MM.1S (cell line): ENCODE measurements around the gene XPC.
"Not testable (repeated sequence)": the region's sequence is repeated elsewhere in the genome, so short reads cannot be mapped to it uniquely, and the experiment has no call there.

Source experiments
- DNase-seq: peaks from one replicate; pipeline ENCODE4 v3.0.0-alpha.2; 2015
- H2AFZ ChIP-seq: fragments of 300-600 bp; sonication (generic); 2 replicates; pipeline ENCODE4 v1.6.0; 2016; ENCODE audit warnings: antibody characterized with exemption, low read length
- H3F3A ChIP-seq: fragments of 300-600 bp; sonication (generic); 2 replicates; pipeline ENCODE4 v1.6.1; 2016; ENCODE audit warnings: mild to moderate bottlenecking, antibody characterized with exemption, low read length, moderate library complexity, mixed read lengths; ENCODE audit not compliant: insufficient read depth
- H3K27ac ChIP-seq: fragments of 300-600 bp; sonication (generic); 2 replicates; pipeline ENCODE4 v1.5.1; 2016; ENCODE audit warnings: mild to moderate bottlenecking, low read length
- H3K27me3 ChIP-seq: fragments of 300-600 bp; sonication (generic); replicated peaks from 2 replicates; pipeline ENCODE4 v1.6.0; 2016; ENCODE audit warnings: low read length; ENCODE audit not compliant: insufficient read depth
- H3K36me3 ChIP-seq: fragments of 300-600 bp; sonication (generic); replicated peaks from 2 replicates; pipeline ENCODE4 v1.6.1; 2016; ENCODE audit warnings: mild to moderate bottlenecking, low read length, mixed read lengths; ENCODE audit not compliant: insufficient read depth
- H3K4me1 ChIP-seq: fragments of 300-600 bp; sonication (generic); 2 replicates; pipeline ENCODE4 v1.6.1; 2016; ENCODE audit warnings: low read length, mixed read lengths
- H3K4me2 ChIP-seq: fragments of 300-600 bp; sonication (generic); 2 replicates; pipeline ENCODE4 v1.6.0; 2016; ENCODE audit warnings: low read depth, low read length
- H3K4me3 ChIP-seq: fragments of 300-600 bp; sonication (generic); 2 replicates; pipeline ENCODE4 v1.5.1; 2016; ENCODE audit warnings: low read length, mixed read lengths
- H3K79me2 ChIP-seq: fragments of 300-600 bp; sonication (generic); 2 replicates; pipeline ENCODE4 v1.6.1; 2016; ENCODE audit warnings: mixed run types, low read length, mixed read lengths
- H3K9ac ChIP-seq: fragments of 300-600 bp; sonication (generic); 2 replicates; pipeline ENCODE4 v1.6.1; 2016; ENCODE audit warnings: low read length, mixed read lengths
- H3K9me2 ChIP-seq: fragments of 300-600 bp; sonication (generic); replicated peaks from 2 replicates; pipeline ENCODE4 v1.6.1; 2016; ENCODE audit warnings: mild to moderate bottlenecking, low read length, mixed read lengths; ENCODE audit not compliant: insufficient read depth
- H3K9me3 ChIP-seq: fragments of 300-600 bp; sonication (generic); replicated peaks from 2 replicates; pipeline ENCODE4 v1.6.1; 2016; ENCODE audit warnings: mild to moderate bottlenecking, low read length, mixed read lengths; ENCODE audit not compliant: insufficient read depth
- H4K20me1 ChIP-seq: fragments of 300-600 bp; sonication (generic); 2 replicates; pipeline ENCODE4 v1.6.1; 2016; ENCODE audit warnings: mild to moderate bottlenecking, low read length, moderate library complexity, mixed read lengths; ENCODE audit not compliant: insufficient read depth
- CTCF ChIP-seq: fragments of 300-600 bp; sonication (generic); IDR thresholded peaks from 2 replicates; pipeline ENCODE4 v1.5.1; 2016; ENCODE audit warnings: antibody characterized with exemption, low read length, mixed read lengths
- EZH2 ChIP-seq: fragments of 300-600 bp; sonication (generic); optimal IDR thresholded peaks from 2 replicates; pipeline ENCODE3; 2017; ENCODE audit warnings: low read depth, mild to moderate bottlenecking, antibody characterized with exemption, low read length, mixed read lengths
- EZH2phosphoT487 ChIP-seq: fragments of 300-600 bp; sonication (generic); IDR thresholded peaks from 2 replicates; pipeline ENCODE4 v1.6.1; 2018; ENCODE audit warnings: antibody characterized with exemption, low read length

XPC gene

DNA sequence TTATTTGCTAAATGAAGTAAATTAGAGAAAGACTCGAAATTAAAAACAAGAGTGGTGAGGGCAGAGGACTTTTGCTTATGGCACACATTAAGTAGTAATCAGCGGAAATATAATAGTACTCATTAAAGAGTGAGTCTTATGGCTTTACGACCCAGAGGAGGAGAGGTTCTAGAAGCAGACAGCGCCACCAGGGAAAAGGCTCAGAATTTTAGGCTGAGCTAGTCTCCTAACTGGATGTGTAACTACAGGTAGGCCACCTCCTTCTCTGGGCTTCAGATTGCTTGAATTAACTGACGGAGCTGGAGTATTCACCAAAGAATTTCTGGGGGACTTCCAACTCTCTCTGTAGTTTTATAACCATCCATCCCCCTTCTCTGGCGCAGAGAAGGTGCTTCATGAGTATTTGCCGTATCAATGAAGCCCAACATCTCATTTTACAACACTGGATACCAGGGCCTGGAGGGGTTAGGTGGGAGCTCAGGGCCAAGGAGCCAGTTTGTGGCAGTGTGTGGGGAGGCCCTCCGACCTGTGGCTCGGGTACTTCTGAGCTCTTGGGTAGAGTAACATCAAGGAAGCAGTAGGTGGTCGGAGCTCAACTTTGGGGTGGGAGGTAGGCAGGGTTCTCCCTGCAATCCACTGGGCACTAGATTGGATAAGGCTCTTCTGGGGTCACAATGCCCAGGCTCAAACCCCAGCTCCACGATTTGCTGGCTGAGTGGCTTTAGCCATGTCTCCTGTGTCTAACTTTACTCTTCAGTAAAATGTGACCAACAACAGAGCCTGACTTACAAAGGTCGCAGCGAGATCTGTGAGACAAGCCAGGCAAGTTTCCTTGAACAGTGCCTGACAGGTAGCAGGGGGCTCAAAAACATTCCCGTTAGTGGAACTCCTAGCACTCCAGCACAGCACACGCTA lies 54.8 kb downstream of the XPC start:
- peak overlapping the region; percentile 32; the same call in 1 of the 2 replicates for H2AFZ ChIP-seq
- peaks cover 60% of the 10 kb centered on the region for H3K4me1 ChIP-seq
- H3K27ac ChIP-seq, result peak overlapping the region; percentile 99
- peak overlapping the region; percentile 96 for H3K9ac ChIP-seq
- H3K36me3 ChIP-seq, result peaks cover 11% of the 10 kb centered on the region
- peak overlapping the region; percentile 98 for H3K4me2 ChIP-seq
- H3K79me2 ChIP-seq, result peaks cover 74% of the 10 kb centered on the region
- peak; percentile 43 for DNase-seq
- H3K9me2 ChIP-seq, result no peaks in the 10 kb centered on the region
- no peaks in the 10 kb centered on the region for H4K20me1 ChIP-seq
- no peaks in the 10 kb centered on the region for H3K9me3 ChIP-seq
- TF ChIP-seq EZH2 (no peak), CTCF (peak; percentile 18), EZH2phosphoT487 (no peak)
- peaks cover 54% of the 10 kb centered on the region for H3F3A ChIP-seq
- peak overlapping the region; percentile 98 for H3K4me3 ChIP-seq
- no peaks in the 10 kb centered on the region for H3K27me3 ChIP-seq

DNA sequence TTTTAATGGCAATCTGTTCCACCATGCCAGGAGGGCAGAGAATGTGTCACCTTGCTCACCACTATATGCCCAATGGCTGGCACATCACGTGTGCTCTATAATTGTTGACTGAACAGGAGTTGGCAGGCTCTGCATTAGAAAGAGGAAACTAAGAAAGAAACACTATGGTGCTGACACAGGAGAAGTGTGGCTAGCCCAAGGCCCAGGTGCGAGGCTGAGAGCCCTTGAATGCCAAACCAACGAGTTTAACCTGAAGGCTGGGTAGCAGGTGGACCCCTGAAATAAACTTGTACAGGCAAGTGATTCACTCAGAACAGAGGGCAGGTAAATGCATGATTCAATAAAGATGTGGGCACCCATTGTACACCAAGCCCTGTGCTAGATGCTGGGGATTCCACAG lies 56.1 kb downstream of the XPC start:
- Histone ChIP-seq H3K79me2 (peaks cover 74% of the 10 kb centered on the region), H3K36me3 (no peaks in the 10 kb centered on the region)

DNA sequence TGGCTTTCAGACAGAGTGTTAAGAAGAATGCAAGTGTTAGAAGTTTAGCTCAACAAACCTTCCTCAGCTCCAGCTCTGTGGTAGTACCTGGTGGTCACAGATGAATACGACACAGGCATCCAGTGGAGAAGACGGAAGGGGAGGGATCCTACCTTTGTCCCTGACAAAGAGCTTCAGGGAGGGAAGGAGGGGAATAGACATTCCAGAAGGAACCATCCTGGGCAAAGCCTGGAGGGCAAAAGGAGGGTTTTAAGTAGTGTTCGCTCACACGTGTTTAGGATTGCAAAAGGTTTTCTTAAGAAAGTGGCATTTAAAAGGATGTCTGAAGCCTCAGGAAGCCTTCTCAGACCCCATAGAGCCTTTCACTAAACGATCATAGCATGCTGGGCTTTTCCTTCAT lies 56.5 kb downstream of the XPC start:
- H3K9me2 ChIP-seq, result no peaks in the 10 kb centered on the region
- no peak overlapping the region for H2AFZ ChIP-seq
- H3K9me3 ChIP-seq, result no peaks in the 10 kb centered on the region
- peaks cover 59% of the 10 kb centered on the region for H3K4me1 ChIP-seq
- peak overlapping the region; percentile 35; the same call in 1 of the 2 replicates for H3K4me3 ChIP-seq
- peak overlapping the region; percentile 98 for H3K4me2 ChIP-seq
- peak overlapping the region; percentile 99 for H3K27ac ChIP-seq
- peak overlapping the region; percentile 96 for H3K9ac ChIP-seq
- H3F3A ChIP-seq, result peaks cover 54% of the 10 kb centered on the region
- no peaks in the 10 kb centered on the region for H3K27me3 ChIP-seq
- H4K20me1 ChIP-seq, result no peaks in the 10 kb centered on the region
- no peaks in the 10 kb centered on the region for H3K36me3 ChIP-seq
- no peak for TF ChIP-seq EZH2phosphoT487
- no peak for TF ChIP-seq EZH2
- no peak; the same call in 1 of the 2 replicates for TF ChIP-seq CTCF
- DNase-seq, result no peak
- peaks cover 74% of the 10 kb centered on the region for H3K79me2 ChIP-seq

More for the DNA sequence above, 56.1 kb downstream of the XPC start:
- Histone ChIP-seq H3K9me2 (no peaks in the 10 kb centered on the region), H3K27me3 (no peaks in the 10 kb centered on the region), H3K4me3 (peak overlapping the region; percentile 98), H3K9me3 (no peaks in the 10 kb centered on the region), H3K9ac (peak overlapping the region; percentile 96), H3F3A (peaks cover 54% of the 10 kb centered on the region), H3K4me1 (peaks cover 60% of the 10 kb centered on the region), H2AFZ (no peak overlapping the region), H3K4me2 (peak overlapping the region; percentile 98), H4K20me1 (no peaks in the 10 kb centered on the region), H3K27ac (peak overlapping the region; percentile 99)
- DNase-seq, result peak; percentile 94
- TF ChIP-seq CTCF, result no peak
- TF ChIP-seq EZH2, result no peak
- no peak for TF ChIP-seq EZH2phosphoT487

DNA sequence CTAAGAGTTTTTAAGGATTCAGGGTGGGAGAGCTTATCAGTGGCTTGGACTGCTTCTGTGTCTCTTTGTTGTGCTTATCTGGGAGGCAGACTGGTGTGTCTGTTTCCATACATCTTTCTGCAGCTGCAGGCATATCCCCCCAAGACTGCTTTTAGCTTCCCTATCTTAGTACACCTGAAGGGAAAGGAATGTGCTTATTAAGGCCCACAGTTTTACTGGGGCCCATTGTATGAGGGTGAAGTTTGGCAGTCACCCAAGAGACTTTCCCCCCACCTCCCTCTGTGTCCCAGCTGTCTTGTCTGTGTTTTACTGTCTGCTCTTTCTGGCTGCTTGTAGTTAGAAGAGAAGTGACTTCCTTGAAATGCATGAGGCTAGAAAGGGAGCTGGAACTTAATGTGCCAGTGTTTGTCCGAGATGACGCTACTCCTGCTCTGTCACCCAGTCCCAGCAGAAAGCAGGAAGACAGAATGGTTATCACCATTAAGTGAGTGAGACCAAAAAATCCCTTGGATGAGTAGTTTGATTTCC lies 57.4 kb downstream of the XPC start:
- Histone ChIP-seq H3K4me2 (peak overlapping the region; percentile 98), H3K9ac (peak overlapping the region; percentile 96), H3K4me1 (peaks cover 51% of the 10 kb centered on the region), H3F3A (peaks cover 54% of the 10 kb centered on the region), H3K27ac (peak overlapping the region; percentile 99), H3K79me2 (peaks cover 74% of the 10 kb centered on the region), H3K4me3 (peak overlapping the region; percentile 35; the same call in 1 of the 2 replicates)
- not testable (repeated sequence) for H3K9me2 ChIP-seq, H4K20me1 ChIP-seq, H3K27me3 ChIP-seq, H2AFZ ChIP-seq, H3K9me3 ChIP-seq, H3K36me3 ChIP-seq, DNase-seq
